HG03039 (cell line): ENCODE measurements around the gene RHO.

Source experiments
- ATAC-seq: cut with Tn5 transposase; IDR thresholded peaks from one replicate; pipeline ENCODE4 v1.9.1; 2021; ENCODE audit warnings: mild to moderate bottlenecking, moderate library complexity; ENCODE audit not compliant: unreplicated experiment

RHO gene

GRCh38 chr3:129558772-129559564 is 30.5 kb downstream of the RHO start:
- no peak for ATAC-seq

- ATAC-seq, result no peak
These were observed 31.2 kb downstream of the RHO start for GRCh38 chr3:129559565-129560079.

GRCh38 chr3:129560269-129560787 is 31.9 kb downstream of the RHO start:
- ATAC-seq, result no peak

DNA sequence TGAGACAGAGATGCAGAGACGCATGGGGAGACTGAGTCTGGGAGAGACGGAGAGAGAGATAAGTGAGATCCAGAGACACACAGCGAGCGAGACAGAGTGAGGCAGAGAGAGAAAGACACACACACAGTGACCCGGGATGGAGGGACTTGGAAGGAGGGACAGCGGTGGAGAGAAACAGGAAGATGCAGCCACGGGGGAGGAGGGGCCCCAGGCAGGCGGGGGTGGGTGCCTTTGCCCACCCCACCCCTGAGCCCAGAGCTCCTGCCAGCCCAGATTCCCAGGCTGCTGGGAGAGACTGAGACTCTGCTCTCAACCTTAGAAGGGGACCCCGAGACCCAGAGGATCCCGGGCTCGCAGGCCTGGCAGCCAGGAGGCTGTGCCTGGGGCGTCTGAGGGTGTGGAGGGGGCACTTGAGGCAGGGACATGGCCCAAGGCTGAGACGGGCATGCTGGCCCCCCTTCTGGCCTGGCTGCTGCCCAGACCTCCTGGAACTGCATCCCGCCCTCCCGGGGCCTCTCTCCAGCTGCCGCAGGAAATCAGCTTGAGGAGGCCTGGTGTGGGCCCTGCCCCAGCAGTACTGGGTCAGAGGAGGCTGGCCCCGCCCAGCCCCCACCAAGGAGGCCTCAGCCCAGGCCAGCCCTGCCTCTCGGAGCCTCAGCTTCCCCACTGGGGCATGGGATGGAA is 32.6 kb downstream of the RHO start:
- no peak for ATAC-seq

GRCh38 chr3:129561619-129562248 is 33.3 kb downstream of the RHO start:
- no peak for ATAC-seq

DNA sequence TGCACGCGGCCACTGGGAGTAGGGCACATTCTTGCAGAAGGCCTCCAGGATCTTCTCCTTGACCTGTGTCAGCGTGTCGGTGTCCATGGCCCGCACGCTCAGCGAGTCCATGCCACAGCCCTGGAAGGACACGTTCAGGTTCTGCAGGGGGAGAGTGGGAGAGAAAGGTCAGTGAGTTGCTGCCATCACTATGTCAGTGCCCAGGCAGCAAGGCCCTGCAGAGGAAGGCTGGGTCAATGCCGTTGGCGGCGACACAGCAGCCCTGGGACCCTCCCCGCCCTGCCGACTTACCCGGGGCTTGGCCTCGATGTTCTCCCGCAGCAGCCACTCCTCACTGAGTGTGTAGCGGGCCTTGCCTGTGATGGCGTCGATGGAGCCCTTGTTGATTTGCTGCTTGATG is 34.4 kb downstream of the RHO start:
- ATAC-seq, result no peak

DNA sequence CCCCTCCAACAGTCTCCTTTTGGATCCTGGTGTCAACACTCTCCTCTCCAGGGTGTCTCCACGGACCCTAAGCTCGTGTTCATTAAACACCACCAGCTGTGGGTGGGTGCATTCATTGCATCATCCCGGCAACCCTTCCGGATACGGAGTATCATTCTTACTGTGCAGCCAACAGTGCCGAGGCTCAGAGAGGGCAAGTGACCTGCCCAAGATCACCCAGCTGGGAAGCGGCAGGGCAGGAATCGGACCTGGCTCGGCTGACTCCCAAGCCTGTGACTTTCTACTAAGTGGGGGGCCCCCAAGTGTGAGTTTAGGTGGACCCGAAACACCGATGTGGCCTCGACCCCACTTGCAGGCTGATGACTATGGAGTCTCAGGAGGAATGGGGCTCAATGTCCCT is 34.9 kb downstream of the RHO start:
- ATAC-seq, result no peak

DNA sequence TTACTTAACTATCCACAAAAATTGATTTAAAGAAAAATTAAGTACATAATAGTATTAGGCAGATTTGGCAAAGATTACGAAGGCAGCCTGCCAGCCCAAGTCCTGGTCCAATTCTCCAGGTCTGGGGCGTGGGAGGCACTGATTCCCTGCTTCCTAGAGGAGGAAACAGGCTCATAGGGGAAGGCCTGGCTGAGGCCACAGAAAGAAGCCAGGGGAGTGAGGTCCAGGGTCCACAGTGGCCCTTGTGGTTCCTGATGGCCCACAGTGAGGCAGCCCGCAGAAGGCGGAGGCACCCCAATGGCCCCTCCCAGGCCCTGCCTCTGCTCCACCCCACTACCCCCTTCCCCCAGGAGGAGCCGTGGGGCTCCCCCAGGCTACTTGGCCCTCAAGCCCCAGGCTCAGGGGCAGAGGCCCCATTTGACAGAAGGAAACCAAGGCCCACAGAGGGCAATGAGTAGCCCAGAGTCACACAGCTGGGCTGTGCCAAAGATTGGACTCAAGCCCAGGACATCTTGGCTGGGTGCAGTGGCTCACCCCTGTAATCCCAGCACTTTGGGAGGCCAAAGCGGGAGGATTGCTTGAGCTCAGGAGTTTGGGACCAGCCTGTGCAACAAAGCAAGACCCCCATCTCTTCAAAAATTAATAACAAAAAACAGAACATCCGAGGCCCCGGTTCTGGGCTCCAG is 35.6 kb downstream of the RHO start:
- ATAC-seq, result no peak

DNA sequence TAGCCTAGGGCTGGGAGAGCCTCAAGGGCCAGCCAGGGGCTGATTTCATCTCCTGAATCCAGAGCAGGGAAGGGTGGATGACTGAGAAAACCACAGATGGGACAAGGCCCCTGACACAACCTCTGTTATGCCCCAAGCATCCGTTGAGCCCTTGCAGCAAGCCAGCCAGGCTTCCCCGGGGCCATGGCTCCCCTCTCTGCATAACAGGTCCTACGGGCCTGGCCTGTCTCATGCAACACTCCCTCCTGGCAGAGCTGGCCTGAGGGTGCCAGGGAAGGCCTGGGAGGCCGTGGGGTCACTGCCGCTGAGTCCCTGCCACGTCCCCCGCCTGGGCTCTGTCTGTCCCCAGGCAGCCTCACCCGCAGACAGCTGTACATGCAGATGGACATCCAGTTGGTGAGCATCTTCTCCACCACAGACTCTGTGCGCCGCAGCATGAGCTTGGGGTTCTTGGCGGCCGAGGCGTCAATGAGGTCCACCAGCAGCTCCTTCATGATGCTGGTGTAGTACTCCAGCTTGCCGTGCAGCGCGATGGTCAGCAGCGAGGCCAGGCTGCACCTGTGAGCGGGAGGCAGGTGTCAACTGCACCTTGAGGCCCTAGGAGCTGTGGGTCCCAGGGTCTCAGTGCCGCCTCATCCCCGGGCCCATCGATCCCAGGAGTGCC is 36.7 kb downstream of the RHO start:
- no peak for ATAC-seq

DNA sequence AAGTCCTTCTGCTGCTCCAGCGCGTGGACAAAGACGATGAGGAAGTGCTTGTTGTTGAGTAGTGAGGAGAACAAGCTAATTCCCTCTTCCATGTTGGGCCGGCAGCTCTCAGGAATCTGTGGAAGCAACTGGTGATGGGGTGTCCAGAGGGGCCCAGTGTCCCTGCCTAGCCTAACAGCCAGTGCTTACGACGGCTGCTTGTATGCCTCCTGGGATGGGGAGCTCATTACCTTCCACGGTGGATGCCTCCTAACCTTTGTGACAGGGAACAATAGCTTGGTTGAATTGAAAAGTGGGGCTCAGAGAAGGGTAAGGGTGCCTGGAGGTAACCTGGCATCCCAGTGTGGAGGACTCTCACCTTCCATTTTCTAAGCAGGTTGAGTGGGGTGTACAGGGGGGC is 37.5 kb downstream of the RHO start:
- ATAC-seq, result no peak

DNA sequence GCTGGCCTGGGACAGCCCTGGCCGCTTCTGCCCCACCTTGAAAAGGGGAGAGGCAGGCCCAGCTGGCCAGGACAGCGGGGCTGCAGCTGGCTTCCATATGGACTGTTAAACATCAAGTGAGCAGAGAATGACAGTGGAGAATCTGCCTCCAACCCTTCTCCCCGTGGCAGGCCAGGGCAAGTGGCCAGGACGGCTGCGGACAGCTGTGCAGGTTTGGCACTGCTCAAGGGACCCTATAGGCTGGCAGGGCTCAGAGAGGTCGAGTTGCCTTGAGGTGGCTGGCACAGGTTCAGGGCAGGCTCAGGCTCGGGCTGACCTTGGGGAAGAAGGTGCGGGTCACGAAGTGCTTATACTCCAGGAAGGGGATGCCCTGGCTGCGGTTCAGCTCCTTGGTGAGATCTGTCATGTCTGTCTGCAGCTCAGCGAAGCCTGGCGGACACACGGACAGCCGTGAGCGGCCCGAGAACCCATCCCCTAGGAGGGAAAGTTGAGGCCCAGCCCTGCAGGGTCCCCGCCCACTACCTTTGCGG is 38.8 kb downstream of the RHO start:
- ATAC-seq, result no peak

DNA sequence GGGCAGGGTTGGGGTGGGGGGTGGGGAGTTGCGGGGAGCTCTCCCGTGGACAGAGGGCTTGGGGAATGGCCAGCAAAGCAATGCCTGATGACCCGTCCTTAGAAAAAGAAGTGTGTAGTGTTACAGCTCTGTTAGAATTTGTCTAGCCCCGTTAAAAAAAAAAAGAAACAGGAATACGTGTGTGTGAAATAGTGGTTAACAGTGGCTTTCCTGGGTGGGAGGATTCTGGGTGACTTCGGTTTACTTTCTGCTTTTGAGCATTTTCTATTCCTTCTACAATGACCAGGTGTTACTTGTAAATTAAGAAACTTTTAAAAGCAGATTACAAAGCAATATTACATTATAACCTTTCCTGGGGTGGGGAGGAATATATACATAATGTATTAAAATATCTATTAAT is 39.5 kb downstream of the RHO start:
- ATAC-seq, result no peak

GRCh38 chr3:129569856-129570255 is 41.4 kb downstream of the RHO start:
- ATAC-seq, result no peak

DNA sequence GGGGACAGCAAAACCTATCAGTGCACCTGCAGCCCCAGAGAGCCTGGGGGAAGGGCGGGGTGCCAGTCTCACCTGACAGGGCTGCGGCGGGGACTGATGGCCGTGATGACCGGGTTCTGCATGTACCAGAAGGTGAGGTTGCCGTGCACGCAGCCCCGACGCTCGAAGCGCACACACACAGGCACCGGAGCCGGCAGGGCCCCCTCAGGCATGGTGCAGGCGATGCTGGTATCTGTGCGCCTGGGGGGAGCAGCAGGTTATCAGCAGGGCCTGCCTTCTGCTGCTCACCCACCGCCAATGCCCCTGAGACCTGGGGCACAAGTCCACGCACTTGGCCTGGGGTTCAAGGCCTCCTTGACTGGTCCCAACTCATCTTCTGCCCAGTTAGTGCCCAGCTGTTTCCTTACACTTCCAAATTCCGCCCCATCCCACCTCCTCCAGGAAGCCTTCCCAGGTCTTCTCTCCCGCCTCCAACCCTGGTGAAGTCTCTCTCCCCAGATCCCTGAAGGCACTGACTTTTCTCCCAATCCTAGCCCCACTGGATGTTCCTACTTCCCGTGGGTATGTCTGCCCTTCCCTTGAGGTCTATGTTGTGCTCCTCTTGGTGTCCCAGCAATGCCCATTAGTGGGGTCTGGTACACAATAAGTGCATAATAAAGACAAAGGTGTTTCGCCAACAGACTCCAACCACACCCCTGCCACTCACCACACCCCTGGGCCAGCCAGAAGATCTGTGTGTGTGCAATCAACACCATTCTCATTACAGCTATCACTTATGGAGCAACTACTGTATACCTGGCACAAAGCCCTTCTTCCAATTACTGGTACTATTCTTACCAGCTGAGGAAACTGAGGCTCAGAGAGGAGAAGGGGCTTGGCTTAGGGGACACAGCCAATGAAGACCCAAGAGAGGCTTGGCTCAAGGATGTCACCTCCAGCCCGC is 43.4 kb downstream of the RHO start:
- no peak for ATAC-seq

GRCh38 chr3:129572603-129573002 is 44.2 kb downstream of the RHO start:
- ATAC-seq, result no peak

DNA sequence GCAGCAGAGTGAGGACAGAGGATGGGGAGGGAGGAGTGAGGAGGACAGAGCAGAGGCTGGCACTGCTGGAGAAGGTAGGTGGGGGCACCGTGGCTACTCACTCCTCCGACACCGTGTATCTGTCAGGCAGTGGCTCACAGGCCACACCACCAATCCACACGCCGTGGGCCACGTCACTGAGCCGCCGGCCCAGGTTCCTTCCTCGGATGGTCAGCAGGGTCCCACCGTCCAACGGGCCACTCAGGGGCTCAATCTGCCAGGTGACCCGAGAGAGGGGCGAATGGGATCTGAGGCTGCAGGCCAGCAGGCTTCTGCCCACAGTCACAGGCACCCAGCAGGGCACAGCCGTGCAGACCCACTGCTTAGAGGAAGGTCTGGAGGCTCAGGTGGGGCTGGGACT is 45.1 kb downstream of the RHO start:
- ATAC-seq, result no peak

DNA sequence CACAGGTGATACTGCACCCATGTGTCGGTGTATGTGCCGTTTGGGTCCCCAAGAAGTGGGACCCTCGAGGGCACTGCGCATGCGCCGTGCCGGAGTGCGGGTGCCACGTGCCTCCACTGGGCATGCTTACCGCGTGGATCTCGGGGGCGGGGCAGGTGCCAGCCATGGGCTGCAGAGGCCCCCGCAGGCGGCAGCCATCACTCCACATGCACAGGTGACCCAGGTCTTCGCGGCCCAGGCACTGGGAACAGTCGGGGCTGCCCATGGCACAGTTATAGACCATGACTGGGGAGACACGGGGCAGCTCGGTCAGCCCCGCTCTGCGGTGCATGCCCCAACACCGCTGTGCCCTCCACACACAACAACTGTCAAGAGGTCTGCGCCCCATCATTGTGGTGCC is 45.8 kb downstream of the RHO start:
- ATAC-seq, result no peak

- no peak for ATAC-seq
These were observed 47.0 kb downstream of the RHO start for GRCh38 chr3:129575233-129575996.
